CD14-positive monocyte (primary cell): Measurements from ENCODE around the gene FAM120B. TPM values are rescaled to one million over a fixed set of nuclear protein-coding genes. Genes with fewer than 3 reads are reported as not detected.

Experiments
- DNase-seq, 3 donors: peaks; one replicate each; pipeline ENCODE4 v3.0.0-alpha.2; 2011 to 2022
- H2AFZ ChIP-seq: 2 replicates; pipeline ENCODE4 v1.6.0; 2012; ENCODE audit warnings: mild to moderate bottlenecking, low read depth, low read length, inconsistent platforms; ENCODE audit not compliant: insufficient read depth, poor library complexity, severe bottlenecking
- H3K27ac ChIP-seq, 2 donors: 1 replicate in 1 of 2; 2 replicates in 1 of 2; pipeline ENCODE4 v1.5.1; 2012 to 2013; ENCODE audit warnings: low read length in 2 of 2, control low read depth in 1 of 2, inconsistent platforms in 1 of 2, low read depth in 1 of 2, mild to moderate bottlenecking in 1 of 2
- H3K27me3 ChIP-seq, 2 donors: one replicate each; pipeline versions ENCODE4 v1.6.0 to v1.6.1; 2011 to 2013; ENCODE audit warnings: low read length in 2 of 2; ENCODE audit not compliant: control insufficient read depth in 2 of 2, insufficient read depth in 2 of 2
- H3K36me3 ChIP-seq, 2 donors: replicated peaks in 1 of 2; 1 replicate in 1 of 2; 2 replicates in 1 of 2; pipeline versions ENCODE4 v1.5.1 to v1.6.1; 2012 to 2013; ENCODE audit warnings: low read length in 2 of 2, control low read depth in 1 of 2, inconsistent platforms in 1 of 2, mild to moderate bottlenecking in 1 of 2; ENCODE audit not compliant: insufficient read depth in 2 of 2, control insufficient read depth in 1 of 2
- H3K4me1 ChIP-seq, 2 donors: 1 replicate in 1 of 2; 2 replicates in 1 of 2; pipeline versions ENCODE4 v1.5.1 to v1.6.1; 2012 to 2013; ENCODE audit warnings: low read length in 2 of 2, control low read depth in 1 of 2, inconsistent platforms in 1 of 2, mild to moderate bottlenecking in 1 of 2, moderate library complexity in 1 of 2; ENCODE audit not compliant: insufficient read depth in 2 of 2, control insufficient read depth in 1 of 2
- H3K4me2 ChIP-seq: replicated peaks from 2 replicates; pipeline ENCODE3; 2012; ENCODE audit warnings: low read length, moderate library complexity, mild to moderate bottlenecking; ENCODE audit not compliant: poor library complexity, severe bottlenecking; ENCODE audit errors: extremely low read depth
- H3K4me3 ChIP-seq, 3 experiments: fragments of 200-600 bp in 1 of 3; sonication (generic) in 1 of 3; replicated peaks in 1 of 3; 1 replicate in 2 of 3; 2 replicates in 1 of 3; pipeline ENCODE4 v1.5.1; 2011 to 2013; ENCODE audit warnings: low read length in 3 of 3, mild to moderate bottlenecking in 3 of 3, control low read depth in 2 of 3, low read depth in 2 of 3, inconsistent platforms in 1 of 3, moderate library complexity in 1 of 3
- H3K79me2 ChIP-seq: 2 replicates; pipeline ENCODE4 v1.6.0; 2012; ENCODE audit warnings: mild to moderate bottlenecking, control low read depth, inconsistent platforms, low read length, moderate library complexity; ENCODE audit not compliant: insufficient read depth
- H3K9ac ChIP-seq: 2 replicates; pipeline ENCODE4 v1.6.0; 2017; ENCODE audit warnings: low read length, mild to moderate bottlenecking; ENCODE audit not compliant: insufficient read depth, poor library complexity, severe bottlenecking
- H3K9me3 ChIP-seq, 2 donors: replicated peaks in 1 of 2; 1 replicate in 1 of 2; 2 replicates in 1 of 2; pipeline versions ENCODE4 v1.5.1 to v1.6.1; 2012 to 2013; ENCODE audit warnings: low read length in 2 of 2, control low read depth in 1 of 2; ENCODE audit not compliant: control insufficient read depth in 1 of 2, insufficient read depth in 1 of 2
- H4K20me1 ChIP-seq: 2 replicates; pipeline ENCODE4 v1.6.0; 2012; ENCODE audit warnings: mild to moderate bottlenecking, low read length, control low read depth, moderate library complexity; ENCODE audit not compliant: insufficient read depth
- H3K27ac Mint-ChIP-seq, 7 donors: one replicate each; pipeline ENCODE4 v1.8.0; 2020; ENCODE audit warnings: mild to moderate bottlenecking in 7 of 7, mixed read lengths in 7 of 7, moderate library complexity in 6 of 7, inconsistent platforms in 2 of 7
- H3K27me3 Mint-ChIP-seq, 3 donors: one replicate each; pipeline ENCODE4 v1.8.0; 2021 to 2022; ENCODE audit warnings: low read depth in 3 of 3, mild to moderate bottlenecking in 3 of 3, mixed read lengths in 3 of 3, moderate library complexity in 3 of 3, inconsistent platforms in 1 of 3
- H3K36me3 Mint-ChIP-seq, 2 donors: one replicate each; pipeline ENCODE4 v1.8.0; 2020; ENCODE audit warnings: mixed read lengths in 2 of 2, inconsistent platforms in 1 of 2, mild to moderate bottlenecking in 1 of 2
- H3K4me1 Mint-ChIP-seq: one replicate; pipeline ENCODE4 v1.8.0; 2020; ENCODE audit warnings: mild to moderate bottlenecking, mixed read lengths
- H3K4me3 Mint-ChIP-seq, 2 donors: one replicate each; pipeline ENCODE4 v1.8.0; 2020; ENCODE audit warnings: mild to moderate bottlenecking in 2 of 2, mixed read lengths in 2 of 2, moderate library complexity in 1 of 2
- H3K9me3 Mint-ChIP-seq, 7 donors: one replicate each; pipeline ENCODE4 v1.8.0; 2020 to 2022; ENCODE audit warnings: mixed read lengths in 7 of 7, mild to moderate bottlenecking in 6 of 7, moderate library complexity in 6 of 7, inconsistent platforms in 2 of 7
- CTCF ChIP-seq: fragments of 200-600 bp; IDR thresholded peaks from one replicate; pipeline ENCODE4 v1.8.0; 2022; ENCODE audit warnings: antibody characterized with exemption, mild to moderate bottlenecking
- WGBS: methylation state at CpG from one replicate; pipeline ENCODE4 v1.1.5; 2013; ENCODE audit warnings: missing lambda C conversion rate; ENCODE audit not compliant: insufficient coverage; 5-methylcytosine and 5-hydroxymethylcytosine counted together
- intact Hi-C, 2 donors: fragments of 100-400 bp; cut with micrococcal nuclease; formaldehyde crosslinking; loops; one replicate each; pipeline versions ENCODE4 v1.15.0 to v1.15.1; 2023
- polyA plus RNA-seq, 3 donors: library from polyadenylated mRNA; depleted of rRNA in 1 of 3; unstranded in 2 of 3; stranded (reverse) in 1 of 3; fragments of 300-500 nt in 2 of 3; fragments of >200 nt in 1 of 3; fragmentation: Illumina TruSeq in 2 of 3; gene quantifications; 1 replicate in 2 of 3; 2 replicates in 1 of 3; pipeline ENCODE4 v1.2.3, GENCODE V29; 2012 to 2021

The FAM120B gene
- polyA plus RNA-seq, 3 donors, result 10.6 to 20.2 (median 11.2) TPM

GRCh38 chr6:170344631-170345576, 38.3 kb downstream of the FAM120B start:
- no peak overlapping the region for H3K27ac ChIP-seq
- H4K20me1 ChIP-seq, result peaks cover 41% of the 10 kb centered on the region
- Mint-ChIP-seq H3K4me3 (no peak overlapping the region), H3K4me1 (peaks cover 6% of the 10 kb centered on the region), H3K36me3 (peaks cover 78 to 89% of the 10 kb centered on the region in 2 donors), H3K27me3 (no peaks in the 10 kb centered on the region), H3K9me3 (peaks cover 4 to 8% (median 5%) of the 10 kb centered on the region in 7 donors), H3K27ac (peak overlapping the region in 5 of 7 donors; percentile 23 to 83 (median 47))
- no peak overlapping the region for H3K4me3 ChIP-seq
- peaks cover 56 to 96% of the 10 kb centered on the region in 2 donors for H3K36me3 ChIP-seq
- 91% methylated on average over 6 of the region's 10 CpGs for WGBS
- no peaks in the 10 kb centered on the region for H3K4me1 ChIP-seq
- peak in 2 of 3 donors; percentile 5 to 28 for DNase-seq
- H3K79me2 ChIP-seq, result no peaks in the 10 kb centered on the region
- no peak overlapping the region for H2AFZ ChIP-seq
- no peak overlapping the region for H3K4me2 ChIP-seq
- H3K27me3 ChIP-seq, result no peaks in the 10 kb centered on the region
- peaks cover 4 to 7% of the 10 kb centered on the region in 2 donors for H3K9me3 ChIP-seq
- no peak for TF ChIP-seq CTCF
- no peak overlapping the region for H3K9ac ChIP-seq
- intact Hi-C loops, result no loop called here

GRCh38 chr6:170345662-170346061, 39.1 kb downstream of the FAM120B start:
- H3K79me2 ChIP-seq, result no peaks in the 10 kb centered on the region
- no peak for TF ChIP-seq CTCF
- peaks cover 59 to 98% of the 10 kb centered on the region in 2 donors for H3K36me3 ChIP-seq
- H3K27ac ChIP-seq, result no peak overlapping the region
- no peaks in the 10 kb centered on the region for H3K4me1 ChIP-seq
- H3K4me3 ChIP-seq, result no peak overlapping the region
- H3K9ac ChIP-seq, result no peak overlapping the region
- Mint-ChIP-seq H3K27me3 (no peaks in the 10 kb centered on the region), H3K36me3 (peaks cover 78 to 89% of the 10 kb centered on the region in 2 donors), H3K4me3 (no peak overlapping the region), H3K9me3 (peaks cover 8 to 16% (median 13%) of the 10 kb centered on the region in 7 donors), H3K4me1 (peaks cover 6% of the 10 kb centered on the region), H3K27ac (no peak overlapping the region)
- peaks cover 34% of the 10 kb centered on the region for H4K20me1 ChIP-seq
- H3K4me2 ChIP-seq, result no peak overlapping the region
- intact Hi-C loops, result no loop called here
- H3K27me3 ChIP-seq, result no peaks in the 10 kb centered on the region
- no CpG with 5 or more reads among the region's 3 CpGs for WGBS
- peaks cover 12 to 14% of the 10 kb centered on the region in 2 donors for H3K9me3 ChIP-seq
- H2AFZ ChIP-seq, result no peak overlapping the region
- no peak for DNase-seq
